ENCODE results near the gene POLR2C. TPM values are rescaled to one million over a fixed set of nuclear protein-coding genes. Genes with fewer than 3 reads are reported as not detected.

The POLR2C gene
- total RNA-seq, 1 experiment from 2014 or later, result 47.8 TPM

GRCh38 chr16:57518922-57519321 lies 56.4 kb downstream of the POLR2C start:
- H3K9me3 ChIP-seq (ENCODE audit: insufficient read depth, low read depth), result no peaks in the 10 kb centered on the region
- no peaks in the 10 kb centered on the region for H3K4me1 ChIP-seq (replicated peaks; ENCODE audit: insufficient read depth)
- no peaks in the 10 kb centered on the region for H4K20me1 ChIP-seq (ENCODE audit: insufficient read depth)
- no peak overlapping the region for H3K27ac ChIP-seq
- no peak for TF ChIP-seq EZH2 (IDR thresholded peaks at IDR 0.05; ENCODE audit: low read depth)
- no peak for TF ChIP-seq CTCF (conservative IDR thresholded peaks at IDR 0.05)
- no peak for DNase-seq
- H3K4me2 ChIP-seq, result no peak overlapping the region
- H3K36me3 ChIP-seq (ENCODE audit: low read depth), result no peaks in the 10 kb centered on the region
- no peak overlapping the region for H3K4me3 ChIP-seq
- H3K79me2 ChIP-seq (ENCODE audit: low read depth), result no peaks in the 10 kb centered on the region
- H3F3A ChIP-seq (ENCODE audit: insufficient read depth, low read depth), result no peaks in the 10 kb centered on the region
- H3K27me3 ChIP-seq (ENCODE audit: insufficient read depth, low read depth), result no peaks in the 10 kb centered on the region
- ChIA-PET CTCF (no interaction called here), POLR2A (ENCODE audit: unreplicated experiment) (interaction anchor here (0.6 kb wide), 1 partner anchor 314 kb away, joined by 6 read pairs; no protein-coding TSS in a partner anchor)
- BruUV-seq (replicated peaks), result no TSS peak
- H2AFZ ChIP-seq, result no peak overlapping the region
- no peaks in the 10 kb centered on the region for H3K9me2 ChIP-seq (ENCODE audit: insufficient read depth)
- intact Hi-C loops (cut with micrococcal nuclease; ENCODE audit: unreplicated experiment), result loop anchor here (1.0 kb wide), 2 partner anchors 101 to 219 kb away; no protein-coding TSS in a partner anchor

- H3K27me3 ChIP-seq (ENCODE audit: insufficient read depth, low read depth), result no peaks in the 10 kb centered on the region
- no peak overlapping the region for H3K4me2 ChIP-seq
- no peaks in the 10 kb centered on the region for H3K4me1 ChIP-seq (replicated peaks; ENCODE audit: insufficient read depth)
- no peaks in the 10 kb centered on the region for H3K9me2 ChIP-seq (ENCODE audit: insufficient read depth)
- peak in 1 of 2 experiments; percentile 64 for DNase-seq
- no TSS peak for BruUV-seq (replicated peaks)
- H3K4me3 ChIP-seq, result no peak overlapping the region
- TF ChIP-seq EZH2 (IDR thresholded peaks at IDR 0.05; ENCODE audit: low read depth), result no peak
- TF ChIP-seq CTCF (conservative IDR thresholded peaks at IDR 0.05), result peak; percentile 96
- no peaks in the 10 kb centered on the region for H3K36me3 ChIP-seq (ENCODE audit: low read depth)
- CTCF ChIA-PET, result interaction anchor here (0.6 to 1.1 kb wide), 4 partner anchors 13 to 220 kb away, joined by 3 to 12 read pairs (median 4); no protein-coding TSS in a partner anchor
- no peak overlapping the region for H2AFZ ChIP-seq
- no peaks in the 10 kb centered on the region for H3K79me2 ChIP-seq (ENCODE audit: low read depth)
- H3K9me3 ChIP-seq (ENCODE audit: insufficient read depth, low read depth), result no peaks in the 10 kb centered on the region
- intact Hi-C loops (cut with micrococcal nuclease; ENCODE audit: unreplicated experiment), result loop anchor here (1.0 kb wide), 2 partner anchors 102 to 220 kb away; no protein-coding TSS in a partner anchor
- POLR2A ChIA-PET (ENCODE audit: unreplicated experiment), result no interaction called here
- H4K20me1 ChIP-seq (ENCODE audit: insufficient read depth), result no peaks in the 10 kb centered on the region
- no peak overlapping the region for H3K27ac ChIP-seq
- no peaks in the 10 kb centered on the region for H3F3A ChIP-seq (ENCODE audit: insufficient read depth, low read depth)
Measured at GRCh38 chr16:57519796-57520360, 57.4 kb downstream of the POLR2C start.

Other genes with a start within 250 kb of the POLR2C start
- 19.8 and 23.6 TPM in 2 replicates for gene ARL2BP, start 217.4 kb upstream of the POLR2C start, total RNA-seq (2021)
- gene PLLP, start 178.0 kb upstream of the POLR2C start, total RNA-seq (2021), result 1.8 and 2.8 TPM in 2 replicates
- 0.24 and 0.35 TPM in 2 replicates for gene CCL22, start 103.9 kb upstream of the POLR2C start, total RNA-seq (2021)
- not detected in 2 replicates for gene CX3CL1, start 90.2 kb upstream of the POLR2C start, total RNA-seq (2021)
- gene CCL17, start 57.9 kb upstream of the POLR2C start, total RNA-seq (2021), result not detected in 2 replicates
- gene CIAPIN1, start 15.3 kb upstream of the POLR2C start, total RNA-seq (2021), result 51.4 and 56.4 TPM in 2 replicates
- 53.5 and 58.3 TPM in 2 replicates for gene COQ9, start 15.2 kb upstream of the POLR2C start, total RNA-seq (2021)
- 27.4 and 38.7 TPM in 2 replicates for gene DOK4, start 23.8 kb downstream of the POLR2C start, total RNA-seq (2021)
- 8.1 and 11.8 TPM in 2 replicates for gene CCDC102A, start 73.9 kb downstream of the POLR2C start, total RNA-seq (2021)
- not detected in 2 replicates for gene ADGRG5, start 80.0 kb downstream of the POLR2C start, total RNA-seq (2021)
- gene ADGRG1, start 166.0 kb downstream of the POLR2C start, total RNA-seq (2021), result 105 and 131 TPM in 2 replicates
- 0.25 TPM in 1 of 2 replicates, not detected in the other for gene ADGRG3, start 205.6 kb downstream of the POLR2C start, total RNA-seq (2021)
- 0.85 and 1.7 TPM in 2 replicates for gene DRC7, start 232.1 kb downstream of the POLR2C start, total RNA-seq (2021)